ENCODE measurements around the gene TMOD2.

The TMOD2 gene

GRCh38 chr15:51806123-51806522, 54.7 kb downstream of the TMOD2 start:
- no peak for DNase-seq (ENCODE audit: low read depth)
- H3K4me3 ChIP-seq (ENCODE audit: low read depth, low read length) = no peak overlapping the region
- TF ChIP-seq POLR2A (IDR thresholded peaks at IDR 0.05; ENCODE audit: extremely low read depth, insufficient read length) = no peak
- TF ChIP-seq MAX (IDR thresholded peaks at IDR 0.05; ENCODE audit: low read depth, low read length) = no peak
- TF ChIP-seq MYC (IDR thresholded peaks at IDR 0.05; ENCODE audit: low read depth, low read length) = no peak
- TF ChIP-seq CTCF (IDR thresholded peaks at IDR 0.05; ENCODE audit: low read depth, low read length) = no peak

- no peak overlapping the region for H3K4me3 ChIP-seq (ENCODE audit: low read depth, low read length)
- DNase-seq (ENCODE audit: low read depth) = no peak
- TF ChIP-seq POLR2A (IDR thresholded peaks at IDR 0.05; ENCODE audit: extremely low read depth, insufficient read length) (no peak), MYC (IDR thresholded peaks at IDR 0.05; ENCODE audit: low read depth, low read length) (no peak), MAX (IDR thresholded peaks at IDR 0.05; ENCODE audit: low read depth, low read length) (no peak), CTCF (IDR thresholded peaks at IDR 0.05; ENCODE audit: low read depth, low read length) (no peak)
These were observed 58.1 kb downstream of the TMOD2 start for GRCh38 chr15:51809457-51809856.

- H3K4me3 ChIP-seq (ENCODE audit: low read depth, low read length) = no peak overlapping the region
- no peak for TF ChIP-seq CTCF (IDR thresholded peaks at IDR 0.05; ENCODE audit: low read depth, low read length)
- no peak for TF ChIP-seq POLR2A (IDR thresholded peaks at IDR 0.05; ENCODE audit: extremely low read depth, insufficient read length)
- no peak for TF ChIP-seq MAX (IDR thresholded peaks at IDR 0.05; ENCODE audit: low read depth, low read length)
- TF ChIP-seq MYC (IDR thresholded peaks at IDR 0.05; ENCODE audit: low read depth, low read length) = no peak
- DNase-seq (ENCODE audit: low read depth) = no peak
These were observed 61.2 kb downstream of the TMOD2 start for GRCh38 chr15:51812598-51812997.

GRCh38 chr15:51814606-51815005, 63.2 kb downstream of the TMOD2 start:
- TF ChIP-seq POLR2A (IDR thresholded peaks at IDR 0.05; ENCODE audit: extremely low read depth, insufficient read length) (no peak), MYC (IDR thresholded peaks at IDR 0.05; ENCODE audit: low read depth, low read length) (peak; percentile 16; the same call in 1 of the 2 replicates), MAX (IDR thresholded peaks at IDR 0.05; ENCODE audit: low read depth, low read length) (no peak; the same call in 1 of the 2 replicates)
- peak; percentile 77 for DNase-seq (ENCODE audit: low read depth)
- H3K4me3 ChIP-seq (ENCODE audit: low read depth, low read length) = no peak overlapping the region

- no peak for TF ChIP-seq MYC (IDR thresholded peaks at IDR 0.05; ENCODE audit: low read depth, low read length)
- H3K4me3 ChIP-seq (ENCODE audit: low read depth, low read length) = no peak overlapping the region
- no peak for DNase-seq (ENCODE audit: low read depth)
These were observed 65.2 kb downstream of the TMOD2 start for GRCh38 chr15:51816611-51817010.

GRCh38 chr15:51818150-51818549, 66.8 kb downstream of the TMOD2 start:
- no peak for DNase-seq (ENCODE audit: low read depth)
- H3K4me3 ChIP-seq (ENCODE audit: low read depth, low read length) = no peak overlapping the region
- TF ChIP-seq POLR2A (IDR thresholded peaks at IDR 0.05; ENCODE audit: extremely low read depth, insufficient read length) (no peak), MYC (IDR thresholded peaks at IDR 0.05; ENCODE audit: low read depth, low read length) (no peak), CTCF (IDR thresholded peaks at IDR 0.05; ENCODE audit: low read depth, low read length) (no peak), MAX (IDR thresholded peaks at IDR 0.05; ENCODE audit: low read depth, low read length) (no peak)

GRCh38 chr15:51825698-51826097, 74.3 kb downstream of the TMOD2 start:
- no peak for TF ChIP-seq POLR2A (IDR thresholded peaks at IDR 0.05; ENCODE audit: extremely low read depth, insufficient read length)
- TF ChIP-seq CTCF (IDR thresholded peaks at IDR 0.05; ENCODE audit: low read depth, low read length) = no peak
- TF ChIP-seq MAX (IDR thresholded peaks at IDR 0.05; ENCODE audit: low read depth, low read length) = no peak
- TF ChIP-seq MYC (IDR thresholded peaks at IDR 0.05; ENCODE audit: low read depth, low read length) = no peak
- no peak overlapping the region for H3K4me3 ChIP-seq (ENCODE audit: low read depth, low read length)

More at GRCh38 chr15:51825698-51826097, 74.3 kb downstream of the TMOD2 start:
- no peak for DNase-seq (ENCODE audit: low read depth)
